NCI-H1105 (cell line): ENCODE results near the gene IER5L.
A peak's percentile ranks its signal among the peaks of the same experiment; 100 is the strongest.
"Not testable (repeated sequence)": the region's sequence is repeated elsewhere in the genome, so short reads cannot be mapped to it uniquely, and the experiment has no call there.

Source experiments
- DNase-seq: peaks from one replicate; lab custom pipeline; 2025; lab: John Stamatoyannopoulos, UW

Gene IER5L

DNA sequence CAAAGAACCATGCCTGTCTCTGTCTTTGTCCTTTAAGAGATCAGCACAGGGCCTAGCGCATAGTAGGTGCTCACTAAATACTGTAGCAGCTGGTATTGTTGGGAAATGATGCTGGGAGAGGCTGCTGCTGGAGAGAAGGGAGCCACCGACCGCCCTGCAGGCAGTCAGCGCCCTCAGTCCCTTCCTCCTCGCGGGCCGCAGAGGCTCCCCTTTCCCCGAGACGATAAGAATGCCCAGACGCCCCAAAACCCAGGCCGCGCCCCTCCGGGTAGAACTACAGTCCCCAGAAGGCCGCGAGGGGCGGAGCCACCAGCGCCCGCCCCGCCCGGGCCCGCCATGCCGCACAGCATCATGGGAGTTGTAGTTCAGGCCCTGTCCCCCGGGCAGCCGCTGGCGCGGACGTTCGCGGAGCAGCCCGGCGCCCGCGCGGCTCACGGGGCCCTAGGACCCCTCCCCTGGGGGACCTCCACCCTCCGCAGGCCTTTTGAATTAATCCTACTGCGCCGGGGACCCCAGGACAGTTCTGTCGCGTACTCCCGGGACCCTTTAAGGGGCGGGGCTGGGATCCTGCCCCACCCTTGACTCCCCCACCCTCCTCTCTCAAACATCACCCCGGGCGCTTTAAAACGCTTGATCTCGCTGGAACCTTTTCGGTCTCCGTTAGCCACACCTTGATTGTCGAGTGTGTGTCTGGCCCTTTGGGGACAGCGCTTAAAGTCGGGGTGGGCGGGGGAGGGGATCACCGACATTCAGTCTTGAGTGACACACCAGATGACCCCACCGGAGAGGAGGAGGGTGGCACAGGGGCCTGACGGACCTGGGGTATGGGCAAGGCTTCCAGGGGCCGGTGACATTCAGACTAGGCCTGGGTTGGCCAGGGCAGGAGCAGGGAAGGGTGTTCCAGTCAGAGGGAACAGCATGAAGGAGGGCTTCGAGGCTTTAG, 24.8 kb upstream of the IER5L start:
- peak; percentile 44 for DNase-seq

DNA sequence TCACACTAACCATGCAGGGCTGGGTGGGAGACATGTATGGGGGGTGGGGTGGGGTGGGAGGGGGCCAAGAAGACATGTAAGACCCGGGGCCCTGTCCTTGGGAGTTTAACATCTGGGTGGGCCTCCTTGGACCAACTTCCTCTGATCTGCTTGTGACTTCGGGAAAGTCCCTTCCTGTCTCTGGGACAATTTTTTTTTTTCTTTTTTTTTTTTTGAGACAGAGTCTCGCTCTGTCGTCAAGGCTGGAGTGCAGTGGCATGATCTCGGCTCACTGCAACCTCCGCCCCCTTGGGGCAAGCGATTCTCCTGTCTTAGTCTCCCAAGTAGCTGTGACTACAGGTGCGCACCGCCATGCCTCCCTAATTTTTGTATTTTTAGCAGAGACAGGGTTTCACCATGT, 23.8 kb upstream of the IER5L start:
- no peak for DNase-seq

DNA sequence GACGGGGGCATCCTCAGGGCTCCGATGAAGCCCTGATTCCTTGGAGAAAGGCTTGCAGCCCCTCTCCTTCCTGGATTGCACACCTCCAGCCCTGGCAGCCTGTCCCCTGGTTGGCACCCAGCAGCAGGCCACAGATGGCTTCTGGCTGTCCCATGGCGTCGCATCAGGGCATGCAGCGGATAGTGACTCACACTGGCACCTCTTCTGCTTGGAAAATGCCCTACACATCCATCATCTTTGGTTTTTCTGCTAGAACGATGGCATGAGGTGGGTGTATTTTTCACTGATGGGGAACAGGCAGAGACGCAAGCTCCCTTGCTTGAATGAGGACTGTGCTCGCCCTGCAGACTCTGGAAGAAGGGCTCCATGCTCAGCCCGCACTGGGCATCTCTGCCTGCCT, 23.2 kb upstream of the IER5L start:
- DNase-seq: no peak

DNA sequence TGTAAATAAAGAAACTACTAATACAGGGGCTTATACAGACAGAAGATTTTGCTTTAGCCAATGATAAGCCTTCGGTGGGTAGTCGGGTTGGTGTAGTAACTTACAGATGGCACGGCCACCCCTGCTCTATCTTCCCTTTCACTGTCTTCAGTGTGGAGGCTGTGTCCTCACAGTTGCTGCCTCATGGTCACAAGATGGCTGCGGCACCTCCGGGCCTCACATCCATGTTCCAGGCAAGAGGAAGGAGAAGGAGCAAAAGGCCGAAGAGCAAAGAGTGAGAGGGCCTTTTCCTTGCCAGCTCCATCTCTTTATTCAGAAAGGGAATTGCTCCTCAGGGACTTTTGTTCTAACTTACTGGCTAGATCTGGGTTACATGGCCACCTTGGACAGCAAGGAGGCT, 22.2 kb upstream of the IER5L start:
- DNase-seq: no peak

DNA sequence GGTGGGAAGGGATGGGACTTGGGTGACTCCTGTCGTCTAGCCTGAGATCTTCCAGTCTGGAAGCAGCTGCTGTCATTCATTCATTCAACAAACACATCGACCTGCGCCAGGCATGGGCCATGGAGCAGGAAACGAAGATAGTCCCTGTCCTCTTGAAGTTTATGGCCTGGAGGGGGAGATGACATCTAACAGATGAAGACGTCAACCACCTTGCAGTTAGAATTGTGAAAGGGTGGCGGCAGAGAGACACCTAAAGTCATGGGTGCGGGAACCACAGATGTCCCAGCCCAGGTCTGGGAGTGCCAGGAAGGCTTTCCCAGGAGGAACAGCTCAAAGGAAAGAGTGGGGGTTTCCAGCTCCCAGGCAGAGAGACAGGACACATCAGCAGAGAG, 21.0 kb upstream of the IER5L start:
- no peak for DNase-seq

DNA sequence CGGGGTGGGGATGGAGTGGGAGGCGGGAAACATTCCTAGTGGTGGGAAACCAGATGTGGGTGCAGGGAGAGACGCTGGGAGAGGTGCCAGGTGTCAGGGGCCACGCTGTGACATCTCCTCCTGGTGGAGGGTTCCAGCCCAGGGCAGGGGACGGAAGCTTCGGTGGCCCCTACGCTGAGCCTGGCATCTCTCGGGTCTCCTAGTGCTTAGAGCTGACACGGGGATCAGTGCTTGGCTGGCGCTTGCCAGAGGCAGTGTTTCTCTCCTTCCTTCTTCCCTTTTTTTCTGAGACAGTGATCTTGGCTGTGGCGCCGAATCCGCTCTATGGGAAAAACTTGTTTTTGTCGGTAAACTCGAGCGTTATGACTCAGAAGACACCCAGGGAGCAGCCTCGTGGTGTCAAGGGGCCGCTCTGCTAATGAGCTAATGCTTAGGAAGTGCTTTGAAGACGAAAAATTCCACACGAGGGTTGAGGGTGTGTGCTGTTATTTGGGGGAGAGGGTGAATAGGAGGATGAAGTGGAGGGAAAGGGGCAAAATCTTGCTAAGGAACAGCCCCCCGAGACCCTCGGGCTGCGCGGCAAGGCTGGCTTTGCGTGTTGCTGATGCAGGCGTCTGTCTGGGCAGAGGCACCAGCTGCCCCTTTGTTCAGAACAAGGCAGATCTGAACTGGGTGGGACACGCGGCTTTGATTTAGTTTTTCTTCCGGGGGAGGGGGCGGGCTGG, 20.4 kb upstream of the IER5L start:
- DNase-seq: no peak

DNA sequence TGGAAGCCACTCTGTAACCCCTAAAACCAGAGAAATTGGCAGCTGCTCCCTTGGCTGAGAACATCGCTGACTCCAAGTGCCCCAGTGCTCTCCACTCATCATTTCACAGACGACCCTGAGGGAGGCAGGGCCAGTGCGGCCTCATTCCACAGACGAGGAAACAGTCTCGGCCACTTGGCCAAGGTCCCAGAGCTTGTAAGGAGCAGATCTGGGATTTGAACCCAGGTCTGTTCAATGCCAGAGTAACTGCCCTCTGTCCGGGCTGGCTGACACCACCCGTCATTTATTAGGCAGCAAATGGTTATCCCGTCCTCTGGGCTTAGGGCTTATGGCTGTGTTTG, 19.9 kb upstream of the IER5L start:
- no peak for DNase-seq

DNA sequence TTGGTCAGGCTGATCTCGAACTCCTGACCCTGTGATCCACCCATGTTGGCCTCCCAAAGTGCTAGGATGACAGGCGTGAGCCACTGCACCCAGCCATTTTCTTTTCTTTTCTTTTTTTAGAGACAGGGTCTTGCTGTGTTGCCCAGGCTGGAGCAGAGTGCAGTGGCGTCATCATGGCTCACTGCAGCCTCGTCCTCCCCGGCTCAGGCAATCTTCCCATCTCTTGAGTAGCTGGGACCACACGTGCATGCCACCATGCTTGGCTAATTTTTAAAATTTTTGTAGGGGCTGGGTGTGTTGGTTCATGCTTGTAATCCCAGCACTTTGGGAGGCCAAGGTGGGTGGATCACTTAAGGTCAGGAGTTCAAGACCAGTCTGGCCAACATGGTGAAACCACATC, 19.0 kb upstream of the IER5L start:
- not testable (repeated sequence) for DNase-seq

DNA sequence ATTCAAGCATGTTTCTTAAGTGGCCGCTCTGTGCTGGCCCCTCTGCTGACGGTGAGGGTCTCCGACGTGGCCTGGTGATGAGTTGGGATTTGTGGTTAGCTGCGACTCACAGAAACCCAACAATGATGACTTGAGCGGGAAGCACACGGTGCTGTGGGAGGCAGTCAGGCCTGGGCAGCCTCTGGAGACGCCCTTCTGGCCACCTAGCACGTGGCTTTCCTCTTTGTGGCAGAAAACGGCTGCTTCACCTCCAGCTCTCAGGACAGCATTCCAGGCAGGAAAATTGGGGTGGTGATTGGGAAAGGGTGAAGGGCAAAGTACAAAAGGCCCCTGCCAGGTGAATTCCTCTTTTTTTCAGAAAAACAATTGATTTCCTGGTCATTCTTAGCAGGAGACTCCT, 17.5 kb upstream of the IER5L start:
- DNase-seq: no peak

DNA sequence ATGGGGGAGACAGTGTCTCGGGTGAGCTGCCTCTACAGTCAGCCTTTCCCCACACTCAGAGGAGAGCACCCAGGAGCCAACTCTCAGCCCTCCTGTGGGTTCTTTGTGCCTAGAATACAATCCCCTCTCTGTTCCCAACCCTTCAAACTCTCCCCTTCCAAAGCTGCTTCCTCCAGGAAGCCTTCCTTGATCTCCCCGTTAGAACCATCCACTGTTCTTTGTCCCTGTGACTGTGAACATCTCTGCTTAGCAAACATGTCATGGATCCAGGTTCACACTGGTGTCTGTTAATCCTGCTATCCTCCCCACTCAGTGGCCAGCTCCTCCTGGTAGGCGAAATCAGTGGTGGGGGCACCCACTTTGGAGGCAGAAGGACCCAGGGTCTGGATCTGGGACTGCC, 16.2 kb upstream of the IER5L start:
- no peak for DNase-seq

DNA sequence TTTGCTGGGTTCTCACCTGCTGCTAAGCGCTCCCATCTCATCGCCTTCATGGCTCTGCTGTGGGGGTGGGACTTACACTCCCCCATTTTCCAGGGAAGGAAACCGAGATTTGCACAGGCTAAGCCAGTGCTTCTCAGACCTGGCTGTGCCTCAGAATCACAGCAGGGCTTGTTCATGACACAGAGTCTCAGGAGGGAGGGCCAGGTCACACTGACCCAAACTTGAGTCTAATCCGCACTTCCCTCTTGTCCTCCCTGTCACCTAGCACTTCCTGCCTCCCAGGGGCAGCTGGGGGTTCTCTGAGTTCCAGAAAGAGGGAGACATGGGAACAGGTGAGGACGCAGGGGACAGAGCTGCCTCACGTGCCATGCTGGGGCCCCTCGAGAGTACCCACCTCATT, 15.6 kb upstream of the IER5L start:
- no peak for DNase-seq

DNA sequence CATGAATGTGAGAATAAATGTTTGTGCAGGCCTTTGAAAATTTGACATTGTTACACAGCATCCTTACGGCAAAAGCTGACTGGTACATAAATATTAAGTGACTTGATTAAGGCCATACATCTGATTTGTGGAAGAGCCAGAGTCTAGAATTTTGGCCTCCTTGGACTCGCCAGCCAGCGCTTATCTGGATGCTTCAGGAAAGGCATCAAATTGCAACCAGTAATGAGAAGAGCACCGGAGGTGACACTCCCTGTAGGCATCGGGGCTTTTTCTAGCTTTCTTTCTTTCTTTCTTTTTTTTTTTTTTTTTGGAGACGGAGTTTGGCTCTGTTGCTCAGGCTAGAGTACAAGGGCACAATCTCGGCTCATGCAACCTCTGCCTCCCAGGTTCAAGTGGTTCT, 13.2 kb upstream of the IER5L start:
- DNase-seq: no peak

DNA sequence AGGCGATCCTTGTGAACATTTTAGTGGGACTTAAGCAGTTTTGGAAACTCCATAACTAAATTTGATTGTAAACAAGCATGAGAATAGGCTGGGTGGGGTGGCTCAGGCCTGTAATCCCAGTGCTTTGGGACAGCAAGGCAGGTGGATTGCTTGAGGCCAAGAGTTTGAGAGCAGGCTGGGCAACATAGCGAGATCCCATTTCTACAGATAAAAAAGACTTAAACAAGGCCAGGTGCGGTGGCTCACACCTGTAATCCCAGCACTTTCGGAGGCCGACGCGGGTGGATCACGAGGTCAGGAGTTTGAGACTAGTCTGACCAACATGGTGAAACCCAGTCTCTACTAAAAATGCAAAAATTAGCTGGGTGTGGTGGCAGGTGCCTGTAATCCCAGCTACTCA, 11.9 kb upstream of the IER5L start:
- not testable (repeated sequence) for DNase-seq

DNA sequence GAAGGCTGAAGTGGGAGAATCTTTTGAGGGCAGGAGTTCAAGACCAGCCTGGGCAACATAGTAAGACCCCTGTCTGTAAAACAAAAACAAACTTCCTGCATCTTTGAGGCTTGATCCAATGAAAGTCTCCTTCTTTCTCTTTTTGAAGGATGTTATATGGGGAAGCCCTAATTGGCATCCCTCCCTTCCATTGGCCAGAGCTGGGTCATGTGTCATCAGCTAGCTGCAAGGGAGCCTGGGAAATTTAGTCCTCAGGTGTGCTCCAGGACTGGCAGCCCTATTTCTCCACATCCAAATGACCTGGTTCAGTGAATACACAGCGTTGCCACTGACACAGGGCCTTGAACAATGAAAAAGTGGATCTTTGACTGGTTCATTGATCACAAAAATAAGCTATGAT, 9.0 kb upstream of the IER5L start:
- DNase-seq: no peak

DNA sequence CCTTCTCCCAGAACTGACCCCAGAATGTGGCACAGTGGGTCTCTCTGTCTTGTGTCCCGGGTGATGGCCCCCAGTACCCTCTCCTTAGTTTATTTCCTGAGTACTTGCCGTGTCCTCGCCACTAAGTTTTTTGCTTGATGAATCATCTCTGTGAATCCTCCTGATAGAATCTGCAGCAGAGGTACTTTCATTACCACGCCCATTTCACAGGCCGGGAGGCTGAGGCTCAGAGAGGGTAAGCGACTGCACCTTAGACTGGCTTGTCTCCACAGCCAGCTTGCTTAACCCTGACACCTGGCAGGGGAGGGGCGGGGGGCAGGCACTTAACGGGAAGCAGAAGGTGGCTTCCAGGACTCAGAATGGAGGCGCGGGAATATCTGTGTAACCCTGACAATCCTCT, 7.9 kb upstream of the IER5L start:
- DNase-seq: no peak

DNA sequence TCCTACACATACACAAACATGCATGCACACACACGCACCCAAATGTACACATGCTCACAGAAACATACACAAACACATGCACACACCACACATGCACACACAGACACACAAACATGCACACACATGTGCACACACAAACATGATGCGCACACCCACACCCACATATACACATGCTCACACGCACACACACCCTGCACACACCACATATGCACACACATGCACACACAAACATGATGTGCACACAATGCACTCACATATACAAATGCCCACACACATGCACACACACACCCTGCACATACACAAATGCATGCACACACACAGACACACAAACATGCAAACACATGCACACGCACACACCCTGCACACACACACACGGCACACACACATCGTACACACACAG, 7.3 kb upstream of the IER5L start:
- no peak for DNase-seq

DNA sequence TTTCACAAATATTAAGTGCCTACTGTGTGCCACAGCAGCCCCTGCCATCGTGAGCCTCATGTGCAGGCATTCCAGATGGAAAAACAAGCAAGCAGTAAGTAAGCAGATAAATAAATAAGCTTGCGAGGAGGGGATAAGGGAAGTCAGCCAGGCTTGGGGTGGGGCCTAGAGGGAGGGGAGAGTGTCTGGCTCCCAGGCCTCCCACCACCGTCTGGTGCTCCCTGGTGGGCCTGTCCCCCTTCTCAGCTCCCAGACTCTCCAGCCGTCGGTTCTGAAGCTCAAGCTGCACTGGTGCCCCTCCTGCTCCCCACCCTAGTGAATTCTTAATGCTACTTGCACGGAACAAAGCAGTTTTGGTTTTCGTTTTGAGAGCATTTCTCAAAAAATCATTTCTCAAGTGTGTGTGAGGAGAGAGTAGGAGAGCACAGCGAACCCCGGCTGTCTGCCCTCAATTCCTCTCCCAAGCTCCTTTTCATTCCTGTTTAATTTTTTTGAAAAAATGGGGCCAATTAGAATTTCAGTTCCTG, 6.6 kb upstream of the IER5L start:
- no peak for DNase-seq

DNA sequence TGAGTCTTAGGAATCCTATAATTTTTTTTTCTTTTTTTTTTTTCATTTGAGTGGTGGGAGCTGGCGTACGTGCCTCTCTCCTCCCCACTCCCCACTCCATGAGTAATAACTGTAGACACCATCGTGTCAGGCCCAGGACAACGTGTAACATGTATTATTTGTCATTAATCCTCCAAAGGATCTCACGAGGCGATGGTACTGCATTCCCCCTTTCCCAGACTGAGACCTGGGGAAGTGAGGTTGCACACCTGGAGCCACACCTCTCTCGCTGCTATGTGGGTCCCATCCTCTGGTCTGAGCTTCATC, 6.1 kb upstream of the IER5L start:
- no peak for DNase-seq

DNA sequence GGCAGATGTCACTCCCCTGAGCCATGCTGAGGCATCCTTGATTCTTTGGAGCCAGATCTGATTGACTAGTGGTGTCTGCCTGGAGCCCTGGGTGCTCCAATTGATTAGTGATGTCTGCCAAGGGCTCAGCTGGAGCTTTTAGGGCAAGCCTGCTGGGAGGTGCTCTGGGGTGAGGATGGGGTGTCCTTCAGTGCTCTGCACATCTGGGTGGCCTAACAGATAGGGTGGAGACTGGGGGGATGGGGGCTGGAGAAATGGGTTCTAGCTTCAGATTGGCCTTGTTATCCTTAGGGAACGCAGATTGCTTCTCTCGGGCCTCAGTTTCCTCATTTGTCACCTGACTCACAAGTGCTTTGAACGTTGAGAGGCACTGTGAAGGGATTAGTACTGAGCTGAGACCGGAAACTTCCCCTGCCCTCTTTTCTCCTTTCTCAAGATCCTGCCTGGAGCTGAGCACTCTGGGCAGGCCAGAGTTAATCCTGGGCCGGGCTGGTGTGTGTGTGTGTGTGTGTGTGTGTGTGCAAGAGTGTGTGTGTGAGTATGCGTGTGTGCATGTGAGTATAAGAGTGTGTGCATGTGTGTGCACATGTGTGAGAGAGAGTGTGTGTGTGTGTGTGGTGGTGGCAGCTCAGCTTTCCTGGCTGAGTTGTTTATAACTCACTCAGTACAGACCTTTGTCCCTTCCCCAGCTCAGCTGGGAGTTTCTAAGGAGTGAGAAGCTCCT, 5.6 kb upstream of the IER5L start:
- no peak for DNase-seq

DNA sequence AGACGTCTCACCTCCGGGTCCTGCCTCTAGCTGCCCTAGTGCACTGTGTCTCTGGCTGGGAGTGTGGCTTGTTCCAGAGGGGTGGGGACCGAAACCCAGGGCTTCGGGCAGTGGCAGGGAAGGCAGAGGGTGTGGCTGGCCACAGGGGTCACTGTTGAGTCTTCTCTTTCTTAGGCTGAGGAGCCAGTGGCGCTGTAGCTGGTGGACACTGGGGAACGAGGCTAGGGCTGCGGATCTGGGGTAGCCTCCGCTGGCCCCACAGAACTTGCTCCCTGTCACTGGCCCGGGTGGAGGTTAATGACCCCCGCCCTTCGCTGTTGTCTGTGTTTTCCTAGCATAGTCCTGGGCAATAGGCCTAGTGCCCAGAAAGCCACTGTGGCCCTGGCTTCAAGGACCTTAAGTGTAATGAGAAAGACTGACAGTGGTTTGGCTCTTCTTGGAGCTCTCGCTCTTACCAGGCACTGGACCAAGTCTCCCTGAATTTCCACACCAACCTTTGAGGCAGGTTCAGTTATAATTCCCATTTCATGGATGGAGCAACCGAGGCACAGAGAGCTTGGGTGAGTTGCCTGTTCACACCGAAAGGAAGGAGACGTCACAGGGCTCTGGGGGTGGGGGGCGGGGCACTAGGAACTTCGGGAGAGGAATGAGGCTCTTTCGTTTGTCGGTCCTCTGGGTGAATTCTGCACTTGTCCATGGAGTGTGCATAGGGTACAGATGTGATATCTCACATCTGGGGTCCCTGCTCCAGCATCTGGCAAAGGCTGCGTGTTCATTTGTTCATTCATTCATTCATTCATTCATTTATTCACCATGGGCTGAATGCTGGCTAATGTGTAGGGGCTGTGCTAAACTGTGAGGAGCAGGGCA, 4.8 kb upstream of the IER5L start:
- no peak for DNase-seq

DNA sequence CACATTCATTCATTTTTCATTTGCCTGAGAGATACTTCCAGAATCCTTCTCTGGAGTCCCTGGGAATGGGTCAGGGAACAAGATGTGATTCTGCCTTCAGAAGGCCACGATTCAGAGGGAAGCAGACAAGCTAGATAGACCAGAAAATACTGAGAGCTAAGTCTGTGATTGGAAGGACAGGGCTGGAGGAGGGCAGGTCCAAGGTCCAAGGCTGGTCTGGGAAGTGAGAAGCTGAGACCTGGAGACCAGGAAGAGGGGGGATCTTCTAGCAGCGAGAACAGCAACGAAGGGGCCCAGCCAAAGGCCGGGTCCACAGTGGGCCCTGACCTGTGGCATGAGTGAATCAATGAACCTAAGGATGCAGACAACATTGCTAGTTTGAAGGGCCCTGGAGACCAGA, 4.1 kb upstream of the IER5L start:
- DNase-seq: no peak

DNA sequence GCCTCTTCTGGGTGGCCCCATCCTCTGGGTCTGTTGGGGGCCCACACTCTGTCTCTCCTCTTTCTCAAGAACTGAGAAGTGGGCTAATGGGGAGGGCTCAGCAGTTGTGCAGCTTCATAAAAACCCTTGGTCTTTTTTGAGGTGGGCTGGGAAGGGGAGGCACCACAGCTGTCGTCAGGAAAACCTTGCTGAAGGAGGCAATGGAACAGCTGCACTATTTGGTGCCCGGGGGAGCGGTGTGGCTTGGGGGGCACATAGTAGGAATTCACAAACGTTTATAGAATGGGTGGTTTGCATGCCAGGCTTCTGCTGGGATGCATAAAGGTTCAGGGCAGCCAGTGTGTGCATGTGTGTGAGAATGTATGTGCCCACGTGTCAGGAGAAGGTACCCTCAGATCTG, 3.2 kb upstream of the IER5L start:
- no peak for DNase-seq
